Glutamatergic neuron (in vitro differentiated cells): ENCODE results near the gene FGF14. TPM values are rescaled to one million over a fixed set of nuclear protein-coding genes. Genes with fewer than 3 reads are reported as not detected.

ENCODE experiments used
- DNase-seq: peaks from one replicate; pipeline ENCODE4 v3.0.0; 2022
- H3K27ac Mint-ChIP-seq: one replicate; pipeline ENCODE4 v1.8.0; 2020; ENCODE audit warnings: mild to moderate bottlenecking, mixed read lengths, inconsistent platforms; ENCODE audit not compliant: unreplicated experiment
- H3K27me3 Mint-ChIP-seq: one replicate; pipeline ENCODE4 v1.8.0; 2020; ENCODE audit warnings: mild to moderate bottlenecking, moderate library complexity, mixed read lengths, inconsistent platforms; ENCODE audit not compliant: unreplicated experiment
- H3K36me3 Mint-ChIP-seq: one replicate; pipeline ENCODE4 v1.8.0; 2020; ENCODE audit warnings: mild to moderate bottlenecking, mixed read lengths, inconsistent platforms; ENCODE audit not compliant: unreplicated experiment
- H3K4me1 Mint-ChIP-seq: one replicate; pipeline ENCODE4 v1.8.0; 2020; ENCODE audit warnings: mild to moderate bottlenecking, low read depth, mixed read lengths, inconsistent platforms; ENCODE audit not compliant: unreplicated experiment
- H3K4me3 Mint-ChIP-seq: one replicate; pipeline ENCODE4 v1.8.0; 2020; ENCODE audit warnings: mild to moderate bottlenecking, mixed read lengths, inconsistent platforms; ENCODE audit not compliant: unreplicated experiment
- H3K9me3 Mint-ChIP-seq: one replicate; pipeline ENCODE4 v1.8.0; 2020; ENCODE audit warnings: mild to moderate bottlenecking, moderate library complexity, mixed read lengths, inconsistent platforms; ENCODE audit not compliant: unreplicated experiment
- CTCF ChIP-seq: fragments of 200-600 bp; sonication (generic); IDR thresholded peaks from one replicate; pipeline ENCODE4 v1.5.0; 2021; ENCODE audit not compliant: partially characterized antibody, unreplicated experiment
- total RNA-seq: library from RNA; stranded (reverse); fragmentation: NEBNext Ultra II Directional; extraction: Animal tissue kit (Norgen Biotek cat#: 25700); gene quantifications from one replicate; pipeline ENCODE4 v1.2.1, GENCODE V29; 2021; ENCODE audit not compliant: unreplicated experiment

The FGF14 gene
- total RNA-seq, 1 donor from 2014 or later = 17.8 TPM

DNA sequence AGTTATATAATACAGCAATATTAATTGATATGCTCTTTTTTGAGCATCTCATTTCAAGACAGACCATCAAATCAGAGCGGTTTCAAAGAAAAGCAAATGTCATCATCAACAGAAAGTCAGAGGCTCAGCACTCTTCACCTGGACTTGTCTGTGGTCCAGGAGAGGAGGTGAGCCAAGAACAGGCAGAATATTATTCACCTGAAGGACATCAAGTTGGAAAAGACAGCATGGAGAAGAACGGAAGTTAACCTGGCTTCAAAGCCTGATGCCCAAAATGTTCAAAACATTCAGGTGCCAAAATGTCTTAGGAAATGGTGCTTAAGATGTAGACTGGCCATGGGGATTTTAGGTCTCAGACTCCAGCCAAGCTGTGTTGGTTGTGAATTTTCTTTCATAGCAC is 40.7 kb downstream of the FGF14 start:
- no peaks in the 10 kb centered on the region for H3K9me3 Mint-ChIP-seq
- no peaks in the 10 kb centered on the region for H3K36me3 Mint-ChIP-seq
- no peaks in the 10 kb centered on the region for H3K4me1 Mint-ChIP-seq
- H3K4me3 Mint-ChIP-seq = no peak overlapping the region
- no peak for TF ChIP-seq CTCF
- H3K27me3 Mint-ChIP-seq = no peaks in the 10 kb centered on the region
- no peak for DNase-seq
- H3K27ac Mint-ChIP-seq = no peak overlapping the region

GRCh38 chr13:102359264-102359663 is 42.6 kb downstream of the FGF14 start:
- H3K27ac Mint-ChIP-seq = no peak overlapping the region
- no peak for DNase-seq
- H3K9me3 Mint-ChIP-seq = no peaks in the 10 kb centered on the region
- H3K4me1 Mint-ChIP-seq = no peaks in the 10 kb centered on the region
- no peak overlapping the region for H3K4me3 Mint-ChIP-seq
- no peaks in the 10 kb centered on the region for H3K36me3 Mint-ChIP-seq
- no peak for TF ChIP-seq CTCF
- no peaks in the 10 kb centered on the region for H3K27me3 Mint-ChIP-seq

DNA sequence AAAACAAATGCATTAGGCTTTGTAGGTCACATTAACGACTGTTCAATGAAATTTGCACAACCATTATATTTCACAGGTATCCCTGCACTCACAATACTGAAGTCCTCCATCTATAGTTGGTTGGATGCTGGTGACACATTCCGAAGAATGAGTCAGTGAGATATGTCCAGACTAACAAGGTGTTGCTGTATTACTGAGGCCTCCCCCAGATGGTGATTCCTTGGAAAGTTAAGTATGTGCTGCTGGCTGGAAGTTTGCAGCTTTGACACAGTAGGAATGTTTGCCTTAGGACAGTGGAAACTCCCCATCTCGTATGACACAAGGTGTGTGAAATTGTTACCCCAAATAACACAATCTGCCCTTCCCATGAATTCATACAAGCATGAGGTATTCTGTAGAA is 46.6 kb downstream of the FGF14 start:
- Mint-ChIP-seq H3K9me3 (no peaks in the 10 kb centered on the region), H3K27me3 (no peaks in the 10 kb centered on the region), H3K4me1 (peaks cover 2% of the 10 kb centered on the region), H3K4me3 (no peak overlapping the region), H3K36me3 (no peaks in the 10 kb centered on the region), H3K27ac (no peak overlapping the region)
- no peak for DNase-seq
- TF ChIP-seq CTCF = no peak

GRCh38 chr13:102354011-102354410 is 47.8 kb downstream of the FGF14 start:
- H3K27ac Mint-ChIP-seq = no peak overlapping the region
- peaks cover 2% of the 10 kb centered on the region for H3K4me1 Mint-ChIP-seq
- DNase-seq = no peak
- H3K9me3 Mint-ChIP-seq = no peaks in the 10 kb centered on the region
- no peaks in the 10 kb centered on the region for H3K27me3 Mint-ChIP-seq
- no peak for TF ChIP-seq CTCF
- H3K4me3 Mint-ChIP-seq = no peak overlapping the region
- H3K36me3 Mint-ChIP-seq = no peaks in the 10 kb centered on the region

- Mint-ChIP-seq H3K4me1 (peaks cover 2% of the 10 kb centered on the region), H3K27ac (no peak overlapping the region), H3K9me3 (no peaks in the 10 kb centered on the region), H3K4me3 (no peak overlapping the region), H3K27me3 (no peaks in the 10 kb centered on the region), H3K36me3 (no peaks in the 10 kb centered on the region)
- DNase-seq = no peak
- TF ChIP-seq CTCF = no peak
Observed at GRCh38 chr13:102351521-102351920, 50.3 kb downstream of the FGF14 start.
